GM23338 (cell line): ENCODE data around the gene GHRH. TPM values are rescaled to one million over a fixed set of nuclear protein-coding genes. Genes with fewer than 3 reads are reported as not detected.

Experiments
- EZH2 ChIP-seq: fragments of 200-600 bp; sonication (generic); IDR thresholded peaks from one replicate; pipeline ENCODE4 v1.8.0; 2017; ENCODE audit warnings: antibody characterized with exemption, mild to moderate bottlenecking, low read depth; ENCODE audit not compliant: unreplicated experiment
- EZH2phosphoT487 ChIP-seq: fragments of 200-600 bp; sonication (generic); IDR thresholded peaks from one replicate; pipeline ENCODE4 v1.8.1; 2018; ENCODE audit warnings: antibody characterized with exemption; ENCODE audit not compliant: unreplicated experiment
- JUNB ChIP-seq: IDR thresholded peaks from one replicate; pipeline ENCODE4 v1.6.1; 2016; ENCODE audit warnings: antibody characterized with exemption; ENCODE audit not compliant: unreplicated experiment
- POLR2AphosphoS5 ChIP-seq: IDR thresholded peaks from 2 replicates; pipeline ENCODE4 v1.6.1; 2016; ENCODE audit warnings: antibody characterized with exemption, low read depth
- polyA plus RNA-seq: library from polyadenylated mRNA; unstranded; fragments of >200 nt; fragmentation: Nextera tagmentation; extraction: Ambion mirVana; gene quantifications from 2 replicates; pipeline ENCODE4 v1.2.1, GENCODE V29; 2016
- total RNA-seq: library from RNA; depleted of rRNA; stranded (reverse); fragments of >200 nt; shearing (Covaris generic); gene quantifications from 2 replicates; pipeline ENCODE4 v1.2.3, GENCODE V29; 2014
- TF ChIP-seq, protein P1 (sequence below): fragments of 250-450 bp; sonication (Bioruptor Pico); IDR thresholded peaks from 2 replicates; pipeline ENCODE4 v1.5.0; 2020; ENCODE audit warnings: mild to moderate bottlenecking, moderate library complexity
- TF ChIP-seq, protein P2 (sequence below): IDR thresholded peaks from one replicate; pipeline ENCODE4 v1.6.1; 2018; ENCODE audit warnings: antibody characterized with exemption; ENCODE audit not compliant: unreplicated experiment

GHRH gene
- total and polyA plus RNA-seq, 2 experiments from 2014 or later = 0.40 TPM; not detected in 1

GRCh38 chr20:37209661-37210314 lies 51.8 kb downstream of the GHRH start (continued):
- TF ChIP-seq, protein P1, sequence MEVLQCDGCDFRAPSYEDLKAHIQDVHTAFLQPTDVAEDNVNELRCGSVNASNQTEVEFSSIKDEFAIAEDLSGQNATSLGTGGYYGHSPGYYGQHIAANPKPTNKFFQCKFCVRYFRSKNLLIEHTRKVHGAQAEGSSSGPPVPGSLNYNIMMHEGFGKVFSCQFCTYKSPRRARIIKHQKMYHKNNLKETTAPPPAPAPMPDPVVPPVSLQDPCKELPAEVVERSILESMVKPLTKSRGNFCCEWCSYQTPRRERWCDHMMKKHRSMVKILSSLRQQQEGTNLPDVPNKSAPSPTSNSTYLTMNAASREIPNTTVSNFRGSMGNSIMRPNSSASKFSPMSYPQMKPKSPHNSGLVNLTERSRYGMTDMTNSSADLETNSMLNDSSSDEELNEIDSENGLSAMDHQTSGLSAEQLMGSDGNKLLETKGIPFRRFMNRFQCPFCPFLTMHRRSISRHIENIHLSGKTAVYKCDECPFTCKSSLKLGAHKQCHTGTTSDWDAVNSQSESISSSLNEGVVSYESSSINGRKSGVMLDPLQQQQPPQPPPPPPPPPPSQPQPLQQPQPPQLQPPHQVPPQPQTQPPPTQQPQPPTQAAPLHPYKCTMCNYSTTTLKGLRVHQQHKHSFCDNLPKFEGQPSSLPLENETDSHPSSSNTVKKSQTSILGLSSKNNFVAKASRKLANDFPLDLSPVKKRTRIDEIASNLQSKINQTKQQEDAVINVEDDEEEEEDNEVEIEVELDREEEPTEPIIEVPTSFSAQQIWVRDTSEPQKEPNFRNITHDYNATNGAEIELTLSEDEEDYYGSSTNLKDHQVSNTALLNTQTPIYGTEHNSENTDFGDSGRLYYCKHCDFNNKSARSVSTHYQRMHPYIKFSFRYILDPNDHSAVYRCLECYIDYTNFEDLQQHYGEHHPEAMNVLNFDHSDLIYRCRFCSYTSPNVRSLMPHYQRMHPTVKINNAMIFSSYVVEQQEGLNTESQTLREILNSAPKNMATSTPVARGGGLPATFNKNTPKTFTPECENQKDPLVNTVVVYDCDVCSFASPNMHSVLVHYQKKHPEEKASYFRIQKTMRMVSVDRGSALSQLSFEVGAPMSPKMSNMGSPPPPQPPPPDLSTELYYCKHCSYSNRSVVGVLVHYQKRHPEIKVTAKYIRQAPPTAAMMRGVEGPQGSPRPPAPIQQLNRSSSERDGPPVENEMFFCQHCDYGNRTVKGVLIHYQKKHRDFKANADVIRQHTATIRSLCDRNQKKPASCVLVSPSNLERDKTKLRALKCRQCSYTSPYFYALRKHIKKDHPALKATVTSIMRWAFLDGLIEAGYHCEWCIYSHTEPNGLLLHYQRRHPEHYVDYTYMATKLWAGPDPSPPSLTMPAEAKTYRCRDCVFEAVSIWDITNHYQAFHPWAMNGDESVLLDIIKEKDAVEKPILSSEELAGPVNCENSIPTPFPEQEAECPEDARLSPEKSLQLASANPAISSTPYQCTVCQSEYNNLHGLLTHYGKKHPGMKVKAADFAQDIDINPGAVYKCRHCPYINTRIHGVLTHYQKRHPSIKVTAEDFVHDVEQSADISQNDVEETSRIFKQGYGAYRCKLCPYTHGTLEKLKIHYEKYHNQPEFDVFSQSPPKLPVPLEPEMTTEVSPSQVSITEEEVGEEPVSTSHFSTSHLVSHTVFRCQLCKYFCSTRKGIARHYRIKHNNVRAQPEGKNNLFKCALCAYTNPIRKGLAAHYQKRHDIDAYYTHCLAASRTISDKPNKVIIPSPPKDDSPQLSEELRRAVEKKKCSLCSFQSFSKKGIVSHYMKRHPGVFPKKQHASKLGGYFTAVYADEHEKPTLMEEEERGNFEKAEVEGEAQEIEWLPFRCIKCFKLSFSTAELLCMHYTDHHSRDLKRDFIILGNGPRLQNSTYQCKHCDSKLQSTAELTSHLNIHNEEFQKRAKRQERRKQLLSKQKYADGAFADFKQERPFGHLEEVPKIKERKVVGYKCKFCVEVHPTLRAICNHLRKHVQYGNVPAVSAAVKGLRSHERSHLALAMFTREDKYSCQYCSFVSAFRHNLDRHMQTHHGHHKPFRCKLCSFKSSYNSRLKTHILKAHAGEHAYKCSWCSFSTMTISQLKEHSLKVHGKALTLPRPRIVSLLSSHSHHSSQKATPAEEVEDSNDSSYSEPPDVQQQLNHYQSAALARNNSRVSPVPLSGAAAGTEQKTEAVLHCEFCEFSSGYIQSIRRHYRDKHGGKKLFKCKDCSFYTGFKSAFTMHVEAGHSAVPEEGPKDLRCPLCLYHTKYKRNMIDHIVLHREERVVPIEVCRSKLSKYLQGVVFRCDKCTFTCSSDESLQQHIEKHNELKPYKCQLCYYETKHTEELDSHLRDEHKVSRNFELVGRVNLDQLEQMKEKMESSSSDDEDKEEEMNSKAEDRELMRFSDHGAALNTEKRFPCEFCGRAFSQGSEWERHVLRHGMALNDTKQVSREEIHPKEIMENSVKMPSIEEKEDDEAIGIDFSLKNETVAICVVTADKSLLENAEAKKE (CRISPR knock-in tag) = no peak
- TF ChIP-seq, protein P2, sequence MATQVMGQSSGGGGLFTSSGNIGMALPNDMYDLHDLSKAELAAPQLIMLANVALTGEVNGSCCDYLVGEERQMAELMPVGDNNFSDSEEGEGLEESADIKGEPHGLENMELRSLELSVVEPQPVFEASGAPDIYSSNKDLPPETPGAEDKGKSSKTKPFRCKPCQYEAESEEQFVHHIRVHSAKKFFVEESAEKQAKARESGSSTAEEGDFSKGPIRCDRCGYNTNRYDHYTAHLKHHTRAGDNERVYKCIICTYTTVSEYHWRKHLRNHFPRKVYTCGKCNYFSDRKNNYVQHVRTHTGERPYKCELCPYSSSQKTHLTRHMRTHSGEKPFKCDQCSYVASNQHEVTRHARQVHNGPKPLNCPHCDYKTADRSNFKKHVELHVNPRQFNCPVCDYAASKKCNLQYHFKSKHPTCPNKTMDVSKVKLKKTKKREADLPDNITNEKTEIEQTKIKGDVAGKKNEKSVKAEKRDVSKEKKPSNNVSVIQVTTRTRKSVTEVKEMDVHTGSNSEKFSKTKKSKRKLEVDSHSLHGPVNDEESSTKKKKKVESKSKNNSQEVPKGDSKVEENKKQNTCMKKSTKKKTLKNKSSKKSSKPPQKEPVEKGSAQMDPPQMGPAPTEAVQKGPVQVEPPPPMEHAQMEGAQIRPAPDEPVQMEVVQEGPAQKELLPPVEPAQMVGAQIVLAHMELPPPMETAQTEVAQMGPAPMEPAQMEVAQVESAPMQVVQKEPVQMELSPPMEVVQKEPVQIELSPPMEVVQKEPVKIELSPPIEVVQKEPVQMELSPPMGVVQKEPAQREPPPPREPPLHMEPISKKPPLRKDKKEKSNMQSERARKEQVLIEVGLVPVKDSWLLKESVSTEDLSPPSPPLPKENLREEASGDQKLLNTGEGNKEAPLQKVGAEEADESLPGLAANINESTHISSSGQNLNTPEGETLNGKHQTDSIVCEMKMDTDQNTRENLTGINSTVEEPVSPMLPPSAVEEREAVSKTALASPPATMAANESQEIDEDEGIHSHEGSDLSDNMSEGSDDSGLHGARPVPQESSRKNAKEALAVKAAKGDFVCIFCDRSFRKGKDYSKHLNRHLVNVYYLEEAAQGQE = no peak
- TF ChIP-seq EZH2 = no peak
- TF ChIP-seq EZH2phosphoT487 = no peak
- no peak for TF ChIP-seq JUNB
- no peak for TF ChIP-seq POLR2AphosphoS5
